Ovary (tissue), 9 donors: ENCODE measurements around the gene EDNRA. TPM values are rescaled to one million over a fixed set of nuclear protein-coding genes. Genes with fewer than 3 reads are reported as not detected.

ENCODE experiments used
- DNase-seq, 5 donors: peaks; one replicate each; pipeline ENCODE4 v3.0.0-alpha.2; 2019 to 2020
- H3K27ac ChIP-seq, 2 donors: fragments of 200-600 bp; one replicate each; pipeline versions ENCODE4 v1.5.1 to v1.8.0; 2019 to 2022
- H3K27me3 ChIP-seq: fragments of 200-600 bp; one replicate; pipeline ENCODE4 v1.8.0; 2022
- H3K36me3 ChIP-seq: fragments of 200-600 bp; sonication (generic); one replicate; pipeline ENCODE4 v1.5.1; 2019
- H3K4me1 ChIP-seq: one replicate; pipeline ENCODE4 v1.8.1; 2013; ENCODE audit warnings: mild to moderate bottlenecking, moderate library complexity; ENCODE audit not compliant: insufficient read depth
- H3K4me3 ChIP-seq: fragments of 200-600 bp; sonication (generic); one replicate; pipeline ENCODE4 v1.5.1; 2017
- H3K9me3 ChIP-seq, 2 donors: fragments of 200-600 bp in 1 of 2; sonication (generic) in 1 of 2; one replicate each; pipeline versions ENCODE4 v1.5.1 to v1.8.1; 2013 to 2019; ENCODE audit warnings: mild to moderate bottlenecking in 1 of 2, moderate library complexity in 1 of 2
- EP300 ChIP-seq: sonication (generic); formaldehyde crosslinking; IDR thresholded peaks from one replicate; pipeline ENCODE4 v1.6.1; 2017; ENCODE audit warnings: antibody characterized with exemption
- POLR2A ChIP-seq: fragments of 450-650 bp; IDR thresholded peaks from one replicate; pipeline ENCODE4 v1.6.1; 2017; ENCODE audit warnings: antibody characterized with exemption, mild to moderate bottlenecking, moderate library complexity
- WGBS, 3 donors: extraction: QIAGEN DNeasy Blood & Tissue Kit in 1 of 3; methylation state at CpG; one replicate each; pipeline versions ENCODE4 v1.1.5 to v1.1.7; 2013 to 2017; 5-methylcytosine and 5-hydroxymethylcytosine counted together
- intact Hi-C, 4 donors: fragments of 100-400 bp; cut with DNase I; formaldehyde crosslinking; loops; one replicate each; pipeline versions ENCODE4 v1.11.0 to v1.15.1; 2022 to 2023
- polyA plus RNA-seq, 2 donors: library from polyadenylated mRNA; stranded (reverse); fragments of 200-250 nt in 1 of 2; fragments of 350-450 nt in 1 of 2; fragmentation: Illumina TruSeq in 1 of 2; extraction: RNeasy Lipid Tissue Mini Kit (QIAGEN cat#74804) in 1 of 2; gene quantifications; one replicate each; pipeline ENCODE4 v1.2.3, GENCODE V29; 2013 to 2014
- total RNA-seq, 7 donors: library from RNA; depleted of rRNA in 2 of 7; stranded (reverse); fragments of >200 nt in 2 of 7; fragmentation: NEBNext Ultra II Directional in 3 of 7; extraction: Animal tissue kit (Norgen Biotek cat#: 25700) in 3 of 7; gene quantifications; one replicate each; pipeline versions ENCODE4 v1.1.0 to v1.2.4, GENCODE V29; 2016 to 2023
- TF ChIP-seq, protein P1 (sequence below), 3 donors: fragments of 450-650 bp in 2 of 3; fragments of 200-600 bp in 1 of 3; IDR thresholded peaks; one replicate each; pipeline versions ENCODE4 v1.5.1 to v1.8.0; 2016 to 2022; ENCODE audit warnings: antibody characterized with exemption in 3 of 3, mild to moderate bottlenecking in 1 of 3
- donor health status: DM: no; HTN: no; CAD: no; lungs with moderate emphysema.
- donor health status: DM: no; HTN: no; CAD: no.
- donor health status: Bipolar disorder and iron deficiency.
- donor health status: DM: yes; HTN: yes; CAD: no.
- donor health status: DM: no; HTN: no; CAD: no.
- donor health status: DM: yes; HTN: yes; CAD: no.

EDNRA gene
- total and polyA plus RNA-seq, 9 donors, result 28.4 to 110 (median 61.7) TPM

DNA sequence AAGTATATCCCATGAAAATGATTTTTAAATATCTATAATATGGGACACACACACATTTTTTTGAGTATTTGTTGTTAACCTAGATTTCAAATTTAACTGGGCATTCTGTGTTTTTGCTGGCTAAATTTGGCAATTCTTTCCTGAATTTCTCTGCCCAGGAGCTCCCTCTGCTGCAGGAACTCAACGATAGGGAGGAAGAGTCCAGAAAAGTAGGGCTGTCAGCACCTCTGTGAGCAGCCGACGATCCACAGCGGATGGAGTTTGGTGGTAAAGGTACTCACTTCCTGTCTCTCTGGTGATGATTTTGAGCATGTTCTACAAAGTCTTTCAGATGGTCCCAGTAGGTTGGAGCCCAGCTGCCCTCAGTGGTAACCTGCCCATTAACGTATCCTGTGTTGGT lies 113.2 kb downstream of the EDNRA start:
- H3K4me3 ChIP-seq, result no peak overlapping the region
- intact Hi-C loops, result loop anchor here in 2 of 4 donors (5.0 kb wide), 1 partner anchor 482 kb away; no protein-coding TSS in a partner anchor
- WGBS, 3 donors, result 62 to 68% (median 67%) methylated on average over 5 of the region's 5 CpGs

More for the DNA sequence above, 113.2 kb downstream of the EDNRA start:
- TF ChIP-seq POLR2A (no peak), EP300 (no peak)
- TF ChIP-seq, protein P1, sequence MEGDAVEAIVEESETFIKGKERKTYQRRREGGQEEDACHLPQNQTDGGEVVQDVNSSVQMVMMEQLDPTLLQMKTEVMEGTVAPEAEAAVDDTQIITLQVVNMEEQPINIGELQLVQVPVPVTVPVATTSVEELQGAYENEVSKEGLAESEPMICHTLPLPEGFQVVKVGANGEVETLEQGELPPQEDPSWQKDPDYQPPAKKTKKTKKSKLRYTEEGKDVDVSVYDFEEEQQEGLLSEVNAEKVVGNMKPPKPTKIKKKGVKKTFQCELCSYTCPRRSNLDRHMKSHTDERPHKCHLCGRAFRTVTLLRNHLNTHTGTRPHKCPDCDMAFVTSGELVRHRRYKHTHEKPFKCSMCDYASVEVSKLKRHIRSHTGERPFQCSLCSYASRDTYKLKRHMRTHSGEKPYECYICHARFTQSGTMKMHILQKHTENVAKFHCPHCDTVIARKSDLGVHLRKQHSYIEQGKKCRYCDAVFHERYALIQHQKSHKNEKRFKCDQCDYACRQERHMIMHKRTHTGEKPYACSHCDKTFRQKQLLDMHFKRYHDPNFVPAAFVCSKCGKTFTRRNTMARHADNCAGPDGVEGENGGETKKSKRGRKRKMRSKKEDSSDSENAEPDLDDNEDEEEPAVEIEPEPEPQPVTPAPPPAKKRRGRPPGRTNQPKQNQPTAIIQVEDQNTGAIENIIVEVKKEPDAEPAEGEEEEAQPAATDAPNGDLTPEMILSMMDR (IDR thresholded peaks at IDR 0.05), result no peak
- Histone ChIP-seq H3K27me3 (no peaks in the 10 kb centered on the region), H3K27ac (no peak overlapping the region), H3K9me3 (no peaks in the 10 kb centered on the region), H3K4me1 (peaks cover 5% of the 10 kb centered on the region), H3K36me3 (no peaks in the 10 kb centered on the region)
- no peak for DNase-seq

Other genes with a start within 250 kb of the EDNRA start
- gene TMEM184C, start 136.3 kb downstream of the EDNRA start, total RNA-seq, result 10 to 100 TPM; 19.0 to 32.0 (median 27.6) TPM
- 10 to 100 TPM; 12.9 to 31.8 TPM for gene TMEM184C, start 136.3 kb downstream of the EDNRA start, polyA plus RNA-seq
- gene PRMT9, start 203.1 kb downstream of the EDNRA start, total RNA-seq, result 10 to 100 TPM; 10.9 to 29.2 (median 21.8) TPM
- gene PRMT9, start 203.1 kb downstream of the EDNRA start, polyA plus RNA-seq, result 1 to 10 TPM; 6.8 to 7.1 TPM